Measurements from ENCODE around the gene IGSF8.
"Not testable (repeated sequence)": the region's sequence is repeated elsewhere in the genome, so short reads cannot be mapped to it uniquely, and the experiment has no call there.

IGSF8 gene

DNA sequence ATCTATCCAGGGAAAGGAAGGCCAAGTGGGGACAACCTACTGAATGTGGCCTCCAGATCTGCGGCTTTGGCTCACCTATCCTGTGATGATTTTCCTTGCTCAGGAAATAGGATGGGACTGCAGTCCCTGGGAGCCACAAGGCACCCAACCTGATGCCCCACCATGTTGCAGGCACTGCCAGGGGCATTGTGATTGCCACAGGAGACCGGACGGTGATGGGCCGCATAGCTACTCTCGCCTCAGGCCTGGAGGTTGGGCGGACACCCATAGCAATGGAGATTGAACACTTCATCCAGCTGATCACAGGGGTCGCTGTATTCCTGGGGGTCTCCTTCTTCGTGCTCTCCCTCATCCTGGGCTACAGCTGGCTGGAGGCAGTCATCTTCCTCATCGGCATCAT lies 29.0 kb upstream of the IGSF8 start:
- no peak for DNase-seq

GRCh38 chr1:160126342-160126741 lies 27.9 kb upstream of the IGSF8 start:
- DNase-seq, result not testable (repeated sequence)

DNA sequence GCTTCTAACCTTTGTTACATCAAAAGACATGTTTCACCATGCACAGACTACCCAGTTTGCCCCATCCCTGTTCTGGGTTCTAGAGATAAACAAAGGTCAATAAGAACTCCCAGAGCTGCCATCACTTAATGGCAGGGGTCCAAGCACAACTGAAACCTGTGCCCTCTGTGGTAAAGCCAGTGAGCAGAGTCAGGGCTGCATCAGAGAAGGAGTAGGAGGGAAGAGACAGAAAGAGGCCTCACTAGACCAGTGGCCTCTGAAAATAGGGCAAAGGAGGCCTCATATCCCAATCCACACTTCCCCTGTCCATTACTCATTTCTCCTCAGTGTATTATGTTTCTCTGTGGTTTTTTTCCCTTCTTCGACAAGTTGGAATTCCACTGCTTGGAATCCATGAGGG lies 27.3 kb upstream of the IGSF8 start:
- DNase-seq, result no peak

- no peak for DNase-seq
Measured at GRCh38 chr1:160124705-160125478, 26.5 kb upstream of the IGSF8 start.

GRCh38 chr1:160123726-160124125 lies 25.3 kb upstream of the IGSF8 start:
- no peak for DNase-seq

- DNase-seq, result no peak
Measured at GRCh38 chr1:160122978-160123495, 24.6 kb upstream of the IGSF8 start.

GRCh38 chr1:160121388-160121787 lies 23.0 kb upstream of the IGSF8 start:
- no peak for DNase-seq

- DNase-seq, result no peak
Measured at GRCh38 chr1:160120797-160121196, 22.4 kb upstream of the IGSF8 start.

GRCh38 chr1:160118928-160119327 lies 20.5 kb upstream of the IGSF8 start:
- no peak for DNase-seq

GRCh38 chr1:160117709-160118183 lies 19.3 kb upstream of the IGSF8 start:
- DNase-seq, result no peak

DNA sequence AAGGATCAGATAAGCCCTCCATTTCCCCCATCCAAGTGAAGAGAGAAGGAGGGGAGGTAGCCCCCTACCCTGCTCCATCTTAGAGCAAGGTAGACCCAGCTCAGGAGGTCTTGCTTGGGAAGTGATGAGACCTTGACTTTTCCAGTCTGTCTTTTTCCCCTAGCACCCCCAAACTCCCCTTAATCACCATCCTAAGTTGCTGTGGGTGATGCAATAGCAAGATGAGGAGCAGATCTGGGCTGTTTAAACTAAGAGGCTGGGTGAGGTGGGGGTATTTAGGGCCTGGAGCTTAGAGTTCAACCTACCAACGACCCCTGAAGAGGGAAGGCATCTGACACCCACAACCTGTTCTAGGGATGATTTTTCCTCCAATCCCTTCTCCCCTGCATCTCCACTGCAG lies 18.9 kb upstream of the IGSF8 start:
- no peak for DNase-seq

DNA sequence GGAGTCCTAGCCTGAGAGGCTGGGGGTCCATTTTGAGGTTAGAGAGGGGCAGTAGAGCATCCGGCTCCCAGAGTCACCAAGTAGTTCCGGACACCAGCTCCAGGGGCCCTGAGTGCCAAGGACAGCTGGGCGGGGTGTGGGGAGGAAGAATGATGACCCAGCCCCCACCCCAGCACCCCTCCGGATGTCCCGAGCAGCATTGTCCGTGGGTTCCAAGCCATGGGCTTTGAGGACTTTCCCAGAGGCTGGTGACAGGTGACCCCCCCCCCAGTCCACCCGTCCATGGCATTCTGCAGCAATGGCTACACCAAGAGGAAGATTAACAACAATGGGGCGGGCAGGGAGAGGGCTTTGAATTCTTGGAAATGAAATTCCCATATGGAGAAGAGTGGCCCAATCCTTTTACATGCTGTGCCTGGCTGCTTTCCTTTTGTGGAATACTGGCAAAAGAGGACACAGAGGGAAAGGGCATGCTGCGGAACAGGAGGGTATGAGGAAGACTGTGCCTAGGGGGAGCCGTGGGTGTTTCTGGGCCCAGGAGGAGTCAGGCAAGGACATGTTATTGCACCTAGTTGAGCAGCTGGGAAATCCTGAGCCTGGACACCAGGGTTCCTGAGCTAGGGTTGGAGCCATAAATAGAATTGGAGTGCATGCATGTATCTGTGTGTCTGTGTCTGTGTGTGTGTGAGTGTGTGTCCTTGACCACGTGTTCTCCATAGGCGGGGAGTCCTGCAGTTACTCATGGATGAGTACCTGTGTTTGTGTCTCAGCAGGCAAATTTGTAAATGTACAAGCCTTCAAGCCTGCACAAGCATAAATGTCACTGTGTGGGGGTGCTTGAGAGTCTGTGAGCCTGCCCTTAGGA lies 18.1 kb upstream of the IGSF8 start:
- no peak for DNase-seq

- no peak for DNase-seq
Measured at GRCh38 chr1:160115545-160116282, 17.3 kb upstream of the IGSF8 start, which contains the start of gene ATP1A2. Gene ATP1A2, plus strand, starts transcription at chr1:160115759. Its CDS starts 103 bp downstream, at chr1:160115862.

DNA sequence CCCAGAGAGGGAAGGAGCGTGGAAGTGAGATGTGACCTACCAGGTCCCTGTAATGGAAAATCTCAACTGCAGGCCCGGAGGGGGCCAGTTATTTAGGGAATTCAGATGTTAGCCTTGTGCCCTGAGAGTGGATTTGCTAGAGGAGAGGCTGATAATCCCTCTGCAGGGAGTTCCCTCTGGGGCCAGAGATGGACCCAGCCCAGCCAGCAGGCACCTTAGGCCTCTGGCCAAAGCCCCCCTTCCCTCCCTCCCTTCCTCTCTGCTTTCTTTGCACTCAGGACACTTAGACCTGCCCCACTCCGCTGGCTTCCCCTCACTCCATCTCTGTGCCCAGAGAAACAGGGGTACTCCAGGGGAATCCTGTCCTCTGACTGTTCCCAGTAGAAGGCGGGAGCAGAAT lies 15.7 kb upstream of the IGSF8 start:
- no peak for DNase-seq

DNA sequence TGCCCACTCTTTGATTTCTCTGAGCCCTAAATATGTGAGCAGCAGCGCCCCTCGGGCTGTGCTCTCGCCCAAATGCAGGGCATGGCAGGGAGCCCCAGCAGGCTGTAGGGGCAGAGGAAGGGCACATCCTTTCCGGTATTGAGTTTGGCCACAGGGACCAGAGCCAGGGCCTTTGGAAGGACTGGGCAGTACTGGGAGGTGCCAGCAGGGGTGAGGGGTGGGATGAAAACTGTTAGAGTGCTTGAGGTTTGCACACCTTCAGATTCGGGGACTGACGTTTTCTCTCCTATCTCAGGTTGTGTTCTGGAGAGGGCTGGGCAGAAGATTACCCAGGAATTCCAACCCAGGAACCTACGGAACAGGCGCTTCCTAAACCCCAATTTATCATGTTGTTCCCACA lies 15.0 kb upstream of the IGSF8 start:
- DNase-seq, result no peak

DNA sequence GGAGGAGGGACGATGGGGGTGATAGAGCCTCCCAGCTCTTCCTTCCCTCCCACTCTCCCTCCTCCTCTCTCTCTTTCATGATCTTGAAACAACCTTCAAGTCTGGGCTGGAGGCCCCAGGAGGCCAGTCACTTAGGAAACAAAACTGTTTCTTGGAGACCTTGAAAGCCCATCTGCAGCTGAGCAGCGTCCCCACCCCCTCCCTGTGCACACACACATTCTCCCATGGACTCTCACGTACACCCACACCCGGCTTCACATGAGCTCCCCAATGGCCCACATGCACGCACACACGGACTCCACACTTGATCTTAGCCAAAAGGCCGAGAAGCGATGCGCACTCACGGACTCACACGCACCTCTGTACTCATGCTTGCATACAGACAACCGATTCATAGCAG lies 13.9 kb upstream of the IGSF8 start:
- DNase-seq, result no peak

DNA sequence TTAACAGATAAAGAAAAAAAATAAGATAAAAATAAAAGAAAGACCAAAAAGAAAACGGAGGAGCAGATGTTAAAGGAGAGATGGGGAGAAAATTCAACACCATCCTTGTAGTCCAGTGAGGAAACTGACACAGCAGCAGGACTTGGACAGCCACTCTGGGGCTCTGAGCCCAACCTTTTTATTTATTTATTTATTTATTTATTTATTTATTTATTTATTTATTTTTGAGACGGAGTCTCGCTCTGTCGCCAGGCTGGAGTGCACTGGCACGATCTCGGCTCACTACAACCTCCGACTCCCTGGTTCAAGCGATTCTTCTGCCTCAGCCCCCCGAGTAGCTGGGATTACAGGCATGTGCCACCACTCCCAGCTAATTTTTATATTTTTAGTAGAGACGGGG lies 13.0 kb upstream of the IGSF8 start:
- DNase-seq, result not testable (repeated sequence)

DNA sequence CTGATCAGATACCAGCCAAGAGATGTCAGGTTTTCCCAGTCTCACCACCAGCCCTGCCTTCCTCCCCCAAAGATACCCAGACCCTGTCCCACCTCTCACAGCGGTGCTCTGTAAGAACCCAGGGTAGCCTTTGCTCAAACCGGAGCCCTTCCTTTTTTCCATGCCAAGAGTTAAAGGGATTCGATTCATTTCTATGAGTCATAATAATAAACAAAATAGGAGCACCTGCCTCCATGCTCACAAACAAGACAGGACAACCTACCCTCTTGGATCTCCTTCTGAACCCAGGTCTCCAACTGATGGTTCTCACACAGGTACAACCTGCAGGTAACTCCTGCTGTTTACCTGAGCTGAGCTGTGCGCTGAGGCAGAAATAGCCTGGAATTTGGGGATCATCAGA lies 11.3 kb upstream of the IGSF8 start:
- no peak for DNase-seq

DNA sequence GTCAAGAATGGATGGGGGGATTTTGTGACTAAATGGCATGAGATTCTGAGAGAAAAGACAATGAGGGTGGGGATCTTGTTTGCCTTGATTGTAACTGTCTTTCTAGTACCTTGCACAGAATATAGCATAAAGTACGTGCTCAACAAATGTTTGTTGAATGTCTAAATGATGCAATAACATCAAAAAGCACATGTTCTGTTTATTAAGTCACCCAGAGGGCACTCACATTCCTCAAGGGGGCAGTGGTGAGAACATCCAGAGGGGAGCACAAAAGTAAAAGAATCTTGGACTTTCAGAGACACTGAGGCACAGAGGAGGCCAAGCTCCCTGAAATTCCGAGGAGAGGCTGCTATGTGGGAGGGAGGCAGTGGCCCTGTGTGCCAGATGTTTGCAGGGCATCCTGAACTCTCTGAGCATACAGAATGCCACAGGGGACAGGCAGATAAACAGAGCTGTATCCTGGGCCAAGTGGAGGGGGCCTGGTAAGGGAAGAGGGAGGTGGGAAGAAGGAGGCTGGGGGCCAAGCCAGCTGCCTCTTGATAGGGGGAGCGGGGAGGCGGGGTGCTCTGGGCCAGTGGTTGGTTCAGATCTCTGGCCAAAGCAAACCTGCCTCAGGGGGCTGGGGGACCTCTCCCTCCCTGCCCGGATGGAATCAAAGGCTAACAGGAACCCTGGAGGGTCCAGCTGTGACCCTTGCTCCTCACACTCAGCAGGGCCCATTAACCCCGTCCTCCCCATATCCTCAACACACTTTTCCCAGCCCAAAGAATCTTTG lies 10.7 kb upstream of the IGSF8 start:
- DNase-seq, result peak in 2 of 5 donors; percentile 24 to 61

DNA sequence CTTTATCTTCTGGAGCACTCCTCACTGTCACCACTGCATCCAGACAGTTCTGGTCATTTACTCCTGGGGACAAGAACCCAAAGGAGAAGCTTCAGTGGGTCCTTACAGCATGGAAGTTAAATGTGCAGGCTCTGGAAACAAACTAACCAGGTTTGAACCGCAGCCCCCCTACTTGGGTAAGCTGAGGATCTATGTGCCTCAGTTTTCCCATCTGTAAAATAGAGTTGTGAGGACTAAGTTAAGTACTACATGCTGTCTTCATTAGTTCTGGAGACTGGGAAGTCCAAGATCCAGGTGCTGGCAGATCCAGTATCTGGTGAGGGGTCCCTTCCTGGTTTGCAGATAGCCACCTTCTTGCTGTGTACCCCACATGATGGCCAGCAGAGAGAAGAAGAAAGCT lies 9.1 kb upstream of the IGSF8 start:
- no peak for DNase-seq

GRCh38 chr1:160105155-160105554 lies 6.7 kb upstream of the IGSF8 start:
- DNase-seq, result no peak

GRCh38 chr1:160104486-160104885 lies 6.1 kb upstream of the IGSF8 start:
- no peak for DNase-seq

Measured in T-helper 1 cell (primary cell).